ENCODE data around the gene ZNF836. TPM values are rescaled to one million over a fixed set of nuclear protein-coding genes. Genes with fewer than 3 reads are reported as not detected.

Gene ZNF836
- total RNA-seq, 1 experiment from 2014 or later = 28.8 TPM

DNA sequence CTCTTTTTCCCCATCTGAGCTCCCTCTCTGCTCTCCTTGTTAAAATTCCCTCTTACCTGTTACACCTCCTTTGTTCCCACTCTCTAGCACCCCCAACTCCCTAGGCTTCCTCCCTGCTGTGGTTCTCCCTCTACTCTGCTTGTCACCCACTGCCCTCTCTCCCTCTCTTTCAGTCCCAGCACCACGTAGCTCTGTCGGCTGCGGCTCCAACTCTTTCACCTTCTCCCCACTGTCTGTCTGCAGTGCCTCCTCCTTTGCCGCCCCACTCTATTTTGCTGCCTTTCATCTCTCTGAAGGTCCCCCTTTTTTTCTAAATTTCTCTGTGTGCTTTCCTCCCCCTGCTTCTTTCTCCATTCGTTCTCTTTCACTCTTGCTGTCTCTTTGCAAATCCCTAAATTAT is 1.1 kb downstream of the ZNF836 start:
- H3K9me3 Mint-ChIP-seq = peaks cover 7% of the 10 kb centered on the region; the same call in 1 of the 2 replicates
- ChIA-PET CTCF (no interaction called here), POLR2A (interaction anchor here (0.6 to 0.9 kb wide), 3 partner anchors 19 to 539 kb away, joined by 3 to 5 read pairs (median 3); partner anchors contain the start of gene ZNF616)
- DNase-seq (ENCODE audit: low spot score) (no peak), ATAC-seq (peak; percentile 30)
- no peak overlapping the region for H3K27ac Mint-ChIP-seq
- TF ChIP-seq MXD4 (CRISPR knock-in tag; IDR thresholded peaks at IDR 0.05; ENCODE audit: borderline replicate concordance) (no peak), HMGA2 (CRISPR knock-in tag; IDR thresholded peaks at IDR 0.05) (no peak), ZNF317 (CRISPR knock-in tag; IDR thresholded peaks at IDR 0.05; ENCODE audit: borderline replicate concordance, low read depth) (no peak), MLX (CRISPR knock-in tag; IDR thresholded peaks at IDR 0.05) (no peak), EMX1 (CRISPR knock-in tag; IDR thresholded peaks at IDR 0.05) (no peak), ZNF396 (CRISPR knock-in tag; IDR thresholded peaks at IDR 0.05; ENCODE audit: borderline replicate concordance) (no peak), ZNF512 (CRISPR knock-in tag; IDR thresholded peaks at IDR 0.05; ENCODE audit: borderline replicate concordance) (no peak), JUN (CRISPR knock-in tag; IDR thresholded peaks at IDR 0.05) (no peak), TP53 (CRISPR knock-in tag; IDR thresholded peaks at IDR 0.05) (no peak)
- TF ChIP-seq, protein P1, sequence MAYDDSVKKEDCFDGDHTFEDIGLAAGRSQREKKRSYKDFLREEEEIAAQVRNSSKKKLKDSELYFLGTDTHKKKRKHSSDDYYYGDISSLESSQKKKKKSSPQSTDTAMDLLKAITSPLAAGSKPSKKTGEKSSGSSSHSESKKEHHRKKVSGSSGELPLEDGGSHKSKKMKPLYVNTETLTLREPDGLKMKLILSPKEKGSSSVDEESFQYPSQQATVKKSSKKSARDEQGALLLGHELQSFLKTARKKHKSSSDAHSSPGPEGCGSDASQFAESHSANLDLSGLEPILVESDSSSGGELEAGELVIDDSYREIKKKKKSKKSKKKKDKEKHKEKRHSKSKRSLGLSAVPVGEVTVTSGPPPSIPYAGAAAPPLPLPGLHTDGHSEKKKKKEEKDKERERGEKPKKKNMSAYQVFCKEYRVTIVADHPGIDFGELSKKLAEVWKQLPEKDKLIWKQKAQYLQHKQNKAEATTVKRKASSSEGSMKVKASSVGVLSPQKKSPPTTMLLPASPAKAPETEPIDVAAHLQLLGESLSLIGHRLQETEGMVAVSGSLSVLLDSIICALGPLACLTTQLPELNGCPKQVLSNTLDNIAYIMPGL (CRISPR knock-in tag; IDR thresholded peaks at IDR 0.05) = no peak
- TF ChIP-seq, protein P2, sequence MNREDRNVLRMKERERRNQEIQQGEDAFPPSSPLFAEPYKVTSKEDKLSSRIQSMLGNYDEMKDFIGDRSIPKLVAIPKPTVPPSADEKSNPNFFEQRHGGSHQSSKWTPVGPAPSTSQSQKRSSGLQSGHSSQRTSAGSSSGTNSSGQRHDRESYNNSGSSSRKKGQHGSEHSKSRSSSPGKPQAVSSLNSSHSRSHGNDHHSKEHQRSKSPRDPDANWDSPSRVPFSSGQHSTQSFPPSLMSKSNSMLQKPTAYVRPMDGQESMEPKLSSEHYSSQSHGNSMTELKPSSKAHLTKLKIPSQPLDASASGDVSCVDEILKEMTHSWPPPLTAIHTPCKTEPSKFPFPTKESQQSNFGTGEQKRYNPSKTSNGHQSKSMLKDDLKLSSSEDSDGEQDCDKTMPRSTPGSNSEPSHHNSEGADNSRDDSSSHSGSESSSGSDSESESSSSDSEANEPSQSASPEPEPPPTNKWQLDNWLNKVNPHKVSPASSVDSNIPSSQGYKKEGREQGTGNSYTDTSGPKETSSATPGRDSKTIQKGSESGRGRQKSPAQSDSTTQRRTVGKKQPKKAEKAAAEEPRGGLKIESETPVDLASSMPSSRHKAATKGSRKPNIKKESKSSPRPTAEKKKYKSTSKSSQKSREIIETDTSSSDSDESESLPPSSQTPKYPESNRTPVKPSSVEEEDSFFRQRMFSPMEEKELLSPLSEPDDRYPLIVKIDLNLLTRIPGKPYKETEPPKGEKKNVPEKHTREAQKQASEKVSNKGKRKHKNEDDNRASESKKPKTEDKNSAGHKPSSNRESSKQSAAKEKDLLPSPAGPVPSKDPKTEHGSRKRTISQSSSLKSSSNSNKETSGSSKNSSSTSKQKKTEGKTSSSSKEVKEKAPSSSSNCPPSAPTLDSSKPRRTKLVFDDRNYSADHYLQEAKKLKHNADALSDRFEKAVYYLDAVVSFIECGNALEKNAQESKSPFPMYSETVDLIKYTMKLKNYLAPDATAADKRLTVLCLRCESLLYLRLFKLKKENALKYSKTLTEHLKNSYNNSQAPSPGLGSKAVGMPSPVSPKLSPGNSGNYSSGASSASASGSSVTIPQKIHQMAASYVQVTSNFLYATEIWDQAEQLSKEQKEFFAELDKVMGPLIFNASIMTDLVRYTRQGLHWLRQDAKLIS (CRISPR knock-in tag; IDR thresholded peaks at IDR 0.05; ENCODE audit: borderline replicate concordance) = no peak
- H3K36me3 Mint-ChIP-seq = peaks cover 22% of the 10 kb centered on the region
- H3K27me3 Mint-ChIP-seq (ENCODE audit: low read depth) = peaks cover 12% of the 10 kb centered on the region
- H3K4me3 Mint-ChIP-seq = peak overlapping the region; percentile 89
- H3K4me1 Mint-ChIP-seq = peaks cover 19% of the 10 kb centered on the region

DNA sequence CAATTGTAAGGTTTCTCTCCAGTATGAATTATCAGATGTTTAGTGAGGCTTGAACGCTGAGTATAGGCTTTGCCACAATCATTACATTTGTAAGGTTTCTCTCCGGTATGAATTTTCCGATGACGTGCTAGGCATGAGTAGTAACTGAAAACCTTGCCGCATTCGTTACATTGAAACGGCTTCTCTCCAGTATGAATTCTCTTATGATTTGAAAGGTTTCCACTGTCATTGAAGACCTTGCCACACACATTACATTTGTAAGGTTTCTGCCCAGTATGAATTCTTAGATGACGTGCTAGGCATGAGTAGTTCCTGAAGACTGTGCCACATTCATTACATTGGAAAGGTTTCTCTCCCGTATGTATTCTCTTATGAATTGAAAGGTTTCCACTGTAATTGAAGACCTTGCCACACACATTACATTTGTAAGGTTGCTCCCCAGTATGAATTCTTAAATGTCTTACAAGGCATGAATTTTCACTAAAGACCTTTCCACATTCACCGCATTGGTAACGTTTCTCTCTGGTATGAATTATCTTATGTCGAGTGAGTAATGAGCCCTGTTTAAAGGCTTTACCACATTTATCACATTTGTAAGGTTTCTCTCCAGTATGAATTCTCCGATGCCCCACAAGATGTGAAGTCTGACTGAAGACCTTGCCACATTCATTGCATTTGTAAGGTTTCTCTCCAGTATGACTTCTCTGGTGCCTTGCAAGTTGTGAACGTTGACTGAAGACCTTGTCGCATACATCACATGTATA is 15.6 kb downstream of the ZNF836 start:
- DNase-seq (ENCODE audit: low spot score) = no peak
- CTCF ChIA-PET = no interaction called here
- Mint-ChIP-seq H3K27ac (no peak overlapping the region), H3K9me3 (peaks cover 83% of the 10 kb centered on the region), H3K36me3 (peaks cover 96% of the 10 kb centered on the region), H3K4me1 (no peaks in the 10 kb centered on the region), H3K27me3 (ENCODE audit: low read depth) (peaks cover 19% of the 10 kb centered on the region), H3K4me3 (no peak overlapping the region)
- no peak for ATAC-seq
- POLR2A ChIA-PET = no interaction called here
- TF ChIP-seq FOXK1 (CRISPR knock-in tag; IDR thresholded peaks at IDR 0.05) = no peak
- TF ChIP-seq, protein P2 (CRISPR knock-in tag; IDR thresholded peaks at IDR 0.05; ENCODE audit: borderline replicate concordance) = no peak
- TF ChIP-seq NR1H2 (CRISPR knock-in tag; IDR thresholded peaks at IDR 0.05) = no peak
- TF ChIP-seq TP53 (CRISPR knock-in tag; IDR thresholded peaks at IDR 0.05) = no peak
- TF ChIP-seq ATF1 (CRISPR knock-in tag; IDR thresholded peaks at IDR 0.05) = no peak
- no peak for TF ChIP-seq NFYB (CRISPR knock-in tag; conservative IDR thresholded peaks at IDR 0.05; ENCODE audit: low read depth)
- no peak for TF ChIP-seq IRF1 (CRISPR knock-in tag; IDR thresholded peaks at IDR 0.05)
- no peak for TF ChIP-seq ZBTB21 (CRISPR knock-in tag; IDR thresholded peaks at IDR 0.05; ENCODE audit: borderline replicate concordance)
- TF ChIP-seq, protein P3, sequence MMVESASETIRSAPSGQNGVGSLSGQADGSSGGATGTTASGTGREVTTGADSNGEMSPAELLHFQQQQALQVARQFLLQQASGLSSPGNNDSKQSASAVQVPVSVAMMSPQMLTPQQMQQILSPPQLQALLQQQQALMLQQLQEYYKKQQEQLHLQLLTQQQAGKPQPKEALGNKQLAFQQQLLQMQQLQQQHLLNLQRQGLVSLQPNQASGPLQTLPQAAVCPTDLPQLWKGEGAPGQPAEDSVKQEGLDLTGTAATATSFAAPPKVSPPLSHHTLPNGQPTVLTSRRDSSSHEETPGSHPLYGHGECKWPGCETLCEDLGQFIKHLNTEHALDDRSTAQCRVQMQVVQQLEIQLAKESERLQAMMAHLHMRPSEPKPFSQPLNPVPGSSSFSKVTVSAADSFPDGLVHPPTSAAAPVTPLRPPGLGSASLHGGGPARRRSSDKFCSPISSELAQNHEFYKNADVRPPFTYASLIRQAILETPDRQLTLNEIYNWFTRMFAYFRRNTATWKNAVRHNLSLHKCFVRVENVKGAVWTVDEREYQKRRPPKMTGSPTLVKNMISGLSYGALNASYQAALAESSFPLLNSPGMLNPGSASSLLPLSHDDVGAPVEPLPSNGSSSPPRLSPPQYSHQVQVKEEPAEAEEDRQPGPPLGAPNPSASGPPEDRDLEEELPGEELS (CRISPR knock-in tag; IDR thresholded peaks at IDR 0.05) = no peak

All from WTC11 (cell line).